Measurements from ENCODE around the gene CHRM1. TPM values are rescaled to one million over a fixed set of nuclear protein-coding genes. Genes with fewer than 3 reads are reported as not detected.

Gene CHRM1
- polyA plus RNA-seq, 3 donors, result not detected

- Histone ChIP-seq H3K4me3 (replicated peaks in 1 of 3; ENCODE audit: low read depth in 2 of 3, low read length in 3 of 3) (no peak overlapping the region), H3K4me1 (ENCODE audit: control insufficient read depth in 1 of 2, insufficient read depth in 2 of 2, low read length in 2 of 2) (peaks cover 0 to 2% of the 10 kb centered on the region in 2 donors), H3K79me2 (ENCODE audit: insufficient read depth, low read length) (peaks cover 23% of the 10 kb centered on the region), H3K4me2 (replicated peaks; ENCODE audit: extremely low read depth, low read length, poor library complexity, severe bottlenecking) (no peak overlapping the region), H3K9ac (ENCODE audit: insufficient read depth, low read length, poor library complexity, severe bottlenecking) (no peak overlapping the region), H4K20me1 (ENCODE audit: insufficient read depth, low read length) (peaks cover 56% of the 10 kb centered on the region), H3K36me3 (replicated peaks in 1 of 2; ENCODE audit: control insufficient read depth in 1 of 2, insufficient read depth in 2 of 2, low read length in 2 of 2) (peaks cover 54 to 59% of the 10 kb centered on the region in 2 donors), H2AFZ (ENCODE audit: insufficient read depth, low read depth, low read length, poor library complexity, severe bottlenecking) (no peak overlapping the region), H3K9me3 (replicated peaks in 1 of 2; ENCODE audit: control insufficient read depth in 1 of 2, insufficient read depth in 1 of 2, low read length in 2 of 2) (no peaks in the 10 kb centered on the region), H3K27ac (ENCODE audit: low read depth in 1 of 2, low read length in 2 of 2) (peak overlapping the region; percentile 15 to 45), H3K27me3 (ENCODE audit: control insufficient read depth in 2 of 2, insufficient read depth in 2 of 2, low read length in 2 of 2) (no peaks in the 10 kb centered on the region)
- H3K27me3 Mint-ChIP-seq (ENCODE audit: low read depth in 3 of 3), result peaks cover 0 to 5% (median 0%) of the 10 kb centered on the region in 3 donors
- peaks cover 54 to 55% of the 10 kb centered on the region in 2 donors for H3K36me3 Mint-ChIP-seq
- peaks cover 7% of the 10 kb centered on the region for H3K4me1 Mint-ChIP-seq
- H3K9me3 Mint-ChIP-seq, result no peaks in the 10 kb centered on the region
- TF ChIP-seq CTCF (IDR thresholded peaks at IDR 0.05), result no peak
- peak overlapping the region in 6 of 7 donors; percentile 1 to 58 (median 43) for H3K27ac Mint-ChIP-seq
- no peak for DNase-seq
- intact Hi-C loops (cut with micrococcal nuclease), result no loop called here
- WGBS (ENCODE audit: insufficient coverage), result 92% methylated on average over 1 of the region's 2 CpGs
- H3K4me3 Mint-ChIP-seq, result no peak overlapping the region
Observed at GRCh38 chr11:62889126-62889483, 32.1 kb downstream of the CHRM1 start.

GRCh38 chr11:62888406-62888805, 32.8 kb downstream of the CHRM1 start:
- no peak for TF ChIP-seq CTCF (IDR thresholded peaks at IDR 0.05)
- Histone ChIP-seq H3K27me3 (ENCODE audit: control insufficient read depth in 2 of 2, insufficient read depth in 2 of 2, low read length in 2 of 2) (no peaks in the 10 kb centered on the region), H4K20me1 (ENCODE audit: insufficient read depth, low read length) (peaks cover 63% of the 10 kb centered on the region), H3K36me3 (replicated peaks in 1 of 2; ENCODE audit: control insufficient read depth in 1 of 2, insufficient read depth in 2 of 2, low read length in 2 of 2) (peaks cover 61 to 66% of the 10 kb centered on the region in 2 donors), H3K4me3 (replicated peaks in 1 of 3; ENCODE audit: low read depth in 2 of 3, low read length in 3 of 3) (no peak overlapping the region), H3K4me1 (ENCODE audit: control insufficient read depth in 1 of 2, insufficient read depth in 2 of 2, low read length in 2 of 2) (peaks cover 4 to 9% of the 10 kb centered on the region in 2 donors), H3K9me3 (replicated peaks in 1 of 2; ENCODE audit: control insufficient read depth in 1 of 2, insufficient read depth in 1 of 2, low read length in 2 of 2) (no peaks in the 10 kb centered on the region), H3K27ac (ENCODE audit: low read depth in 1 of 2, low read length in 2 of 2) (no peak overlapping the region), H3K4me2 (replicated peaks; ENCODE audit: extremely low read depth, low read length, poor library complexity, severe bottlenecking) (no peak overlapping the region), H3K79me2 (ENCODE audit: insufficient read depth, low read length) (peaks cover 30% of the 10 kb centered on the region), H2AFZ (ENCODE audit: insufficient read depth, low read depth, low read length, poor library complexity, severe bottlenecking) (no peak overlapping the region), H3K9ac (ENCODE audit: insufficient read depth, low read length, poor library complexity, severe bottlenecking) (no peak overlapping the region)
- H3K36me3 Mint-ChIP-seq, result peaks cover 61 to 62% of the 10 kb centered on the region in 2 donors
- intact Hi-C loops (cut with micrococcal nuclease), result no loop called here
- H3K9me3 Mint-ChIP-seq, result no peaks in the 10 kb centered on the region
- peaks cover 14% of the 10 kb centered on the region for H3K4me1 Mint-ChIP-seq
- H3K27me3 Mint-ChIP-seq (ENCODE audit: low read depth in 3 of 3), result peaks cover 0 to 3% (median 0%) of the 10 kb centered on the region in 3 donors
- no peak for DNase-seq
- no peak overlapping the region for H3K4me3 Mint-ChIP-seq
- WGBS (ENCODE audit: insufficient coverage), result 97% methylated on average over 14 of the region's 14 CpGs
- H3K27ac Mint-ChIP-seq, result peak overlapping the region in 2 of 7 donors; percentile 5 to 45

Data from CD14-positive monocyte (primary cell).